HG02642 (cell line): ENCODE data around the gene PAX4.
A peak's percentile ranks its signal among the peaks of the same experiment; 100 is the strongest.

Source experiments
- ATAC-seq: cut with Tn5 transposase; IDR thresholded peaks from one replicate; pipeline ENCODE4 v1.9.1; 2021; ENCODE audit warnings: mild to moderate bottlenecking; ENCODE audit not compliant: unreplicated experiment, poor library complexity

Gene PAX4

GRCh38 chr7:127618042-127618441 lies at the start of gene PAX4:
PAX4 (minus strand) TSS chr7:127618142; CDS start chr7:127615928, 2,214 bp downstream.
- no peak for ATAC-seq

GRCh38 chr7:127667017-127667670 lies 49.2 kb upstream of the PAX4 start:
- peak; percentile 54 for ATAC-seq

DNA sequence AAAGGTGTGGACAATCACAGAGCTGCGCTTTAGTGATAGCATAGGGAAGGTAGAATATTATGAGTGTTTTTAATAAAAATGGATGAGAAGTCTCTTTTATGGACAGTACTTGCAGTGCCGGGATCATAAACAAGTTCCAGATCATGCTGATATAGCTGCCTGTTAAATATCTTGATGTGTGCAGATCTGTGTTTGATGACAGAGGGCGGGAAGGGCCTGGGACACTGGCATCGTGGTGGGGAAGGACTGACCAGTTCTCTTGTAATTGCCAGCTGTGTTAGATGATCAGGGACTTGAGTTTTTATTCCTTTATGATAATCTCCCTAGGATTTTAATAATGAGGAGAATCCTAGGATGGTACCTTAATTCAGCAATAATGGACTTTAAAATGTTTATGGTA lies 48.7 kb upstream of the PAX4 start:
- no peak for ATAC-seq

GRCh38 chr7:127665922-127666321 lies 48.0 kb upstream of the PAX4 start:
- ATAC-seq: no peak

DNA sequence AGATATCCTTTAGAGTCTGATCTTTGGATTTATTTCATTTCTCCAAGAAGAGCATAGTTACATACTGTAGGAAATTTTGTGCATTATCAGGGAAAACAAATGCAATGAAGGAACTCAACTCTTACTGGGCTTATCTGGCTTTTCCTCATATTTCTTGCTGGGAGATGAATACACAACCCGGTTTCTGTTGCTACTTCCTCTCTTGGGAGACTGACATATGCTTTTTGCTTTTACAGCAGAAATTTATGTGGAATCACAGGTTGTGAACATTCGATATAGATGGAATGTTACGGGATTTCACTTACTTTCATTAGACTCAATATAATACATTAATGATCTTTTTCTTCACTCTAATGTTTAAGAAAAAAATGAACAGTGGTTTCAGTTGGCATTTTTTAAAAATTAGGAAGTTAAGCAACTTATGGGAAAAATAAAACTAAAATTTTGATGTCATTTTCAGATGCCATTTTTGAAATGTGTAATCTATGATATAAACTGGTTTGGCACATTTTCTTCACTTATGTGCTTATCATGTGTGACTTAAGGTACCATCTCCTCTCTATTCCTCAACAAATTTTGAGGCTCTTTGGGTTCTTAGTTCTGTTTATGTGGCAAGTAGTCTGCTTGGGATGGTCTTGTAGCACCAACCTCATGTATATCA lies 41.2 kb upstream of the PAX4 start:
- ATAC-seq: no peak

DNA sequence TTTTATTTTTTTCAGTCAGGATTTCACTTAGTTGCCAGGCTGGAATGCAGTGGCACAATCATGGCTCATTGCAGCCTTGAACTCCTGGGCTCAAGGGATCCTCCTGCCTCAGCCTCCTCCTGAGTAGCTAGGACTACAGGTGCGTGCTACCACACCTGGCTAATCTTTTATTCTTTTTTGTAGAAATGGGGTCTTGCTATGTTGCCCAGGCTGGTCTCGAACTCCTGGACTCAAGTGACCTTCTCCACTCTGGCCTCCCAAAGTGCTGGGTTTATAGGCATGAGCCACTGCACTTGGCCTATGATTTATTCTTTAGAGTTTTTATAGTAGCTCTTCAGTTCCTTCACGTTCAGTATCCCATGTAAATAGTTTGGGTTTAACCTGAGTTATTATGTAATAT lies 39.6 kb upstream of the PAX4 start:
- ATAC-seq: no peak

- ATAC-seq: no peak
Measured at GRCh38 chr7:127655720-127656119, 37.8 kb upstream of the PAX4 start.

- ATAC-seq: no peak
Measured at GRCh38 chr7:127654404-127655394, 36.8 kb upstream of the PAX4 start.

DNA sequence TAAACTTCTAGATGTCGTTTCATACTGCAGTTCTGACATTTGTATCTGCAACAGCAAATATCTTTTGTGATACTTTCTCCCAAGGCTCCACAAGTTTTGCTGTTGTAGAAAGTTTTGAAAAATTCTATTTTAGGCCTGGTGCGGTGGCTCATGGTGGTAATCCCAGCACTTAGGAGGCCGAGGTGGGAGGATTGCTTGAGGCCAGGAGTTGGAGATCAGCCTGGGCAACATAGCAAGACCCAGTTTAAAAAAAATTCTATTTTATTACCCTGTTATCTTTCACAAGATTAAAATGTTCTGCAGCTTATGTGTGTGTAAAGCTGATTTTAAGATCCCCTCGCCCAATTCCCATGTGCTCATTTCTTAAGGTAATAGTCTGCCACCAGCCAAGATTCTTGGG lies 35.5 kb upstream of the PAX4 start:
- ATAC-seq: no peak

GRCh38 chr7:127652333-127653248 lies 34.6 kb upstream of the PAX4 start:
- peak; percentile 22 for ATAC-seq

- ATAC-seq: peak; percentile 96
Measured at GRCh38 chr7:127651556-127652332, 33.8 kb upstream of the PAX4 start, which contains the start of gene SND1. SND1 (plus strand) TSS chr7:127652194; CDS start chr7:127652374, 180 bp downstream.

GRCh38 chr7:127650847-127651555 lies 33.1 kb upstream of the PAX4 start:
- ATAC-seq: no peak

- no peak for ATAC-seq
Measured at GRCh38 chr7:127648986-127649385, 31.0 kb upstream of the PAX4 start.

DNA sequence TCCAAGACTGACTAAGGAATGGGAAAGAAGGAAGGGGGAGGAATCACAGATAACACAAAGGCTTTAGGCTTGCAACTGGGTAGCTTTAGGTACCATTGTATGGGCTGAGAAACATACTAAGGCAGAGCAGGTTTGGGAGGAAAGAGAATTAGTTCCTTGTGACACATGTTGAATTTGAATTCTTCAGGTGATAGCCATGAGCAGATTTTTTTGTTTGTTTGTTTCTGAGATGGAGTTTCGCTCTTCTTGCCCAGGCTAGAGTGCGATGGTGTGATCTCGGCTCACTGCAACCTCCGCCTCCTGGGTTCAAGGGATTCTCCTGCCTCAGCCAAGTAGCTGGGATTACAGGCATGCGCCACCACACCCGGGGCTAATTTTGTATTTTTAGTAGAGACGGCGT lies 29.7 kb upstream of the PAX4 start:
- no peak for ATAC-seq

GRCh38 chr7:127644484-127644883 lies 26.5 kb upstream of the PAX4 start:
- ATAC-seq: no peak

DNA sequence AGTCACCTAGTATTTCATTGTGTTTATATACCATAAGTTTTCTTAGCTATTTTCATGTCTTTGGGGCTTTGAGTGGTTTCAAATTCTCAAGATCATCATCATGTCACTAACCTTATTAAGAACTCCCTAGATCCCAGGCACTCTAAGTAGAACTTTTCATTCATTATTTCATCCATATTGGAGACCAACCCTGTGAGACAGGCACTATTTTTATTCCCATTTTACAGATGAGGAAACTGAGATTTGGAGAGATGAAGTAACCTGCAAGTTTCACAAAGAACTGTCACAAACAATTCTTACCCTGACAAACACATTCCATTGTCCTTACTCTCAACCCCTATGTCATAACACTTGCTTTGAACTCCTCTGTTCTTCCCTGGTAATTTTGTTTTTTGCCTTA lies 20.3 kb upstream of the PAX4 start:
- no peak for ATAC-seq

DNA sequence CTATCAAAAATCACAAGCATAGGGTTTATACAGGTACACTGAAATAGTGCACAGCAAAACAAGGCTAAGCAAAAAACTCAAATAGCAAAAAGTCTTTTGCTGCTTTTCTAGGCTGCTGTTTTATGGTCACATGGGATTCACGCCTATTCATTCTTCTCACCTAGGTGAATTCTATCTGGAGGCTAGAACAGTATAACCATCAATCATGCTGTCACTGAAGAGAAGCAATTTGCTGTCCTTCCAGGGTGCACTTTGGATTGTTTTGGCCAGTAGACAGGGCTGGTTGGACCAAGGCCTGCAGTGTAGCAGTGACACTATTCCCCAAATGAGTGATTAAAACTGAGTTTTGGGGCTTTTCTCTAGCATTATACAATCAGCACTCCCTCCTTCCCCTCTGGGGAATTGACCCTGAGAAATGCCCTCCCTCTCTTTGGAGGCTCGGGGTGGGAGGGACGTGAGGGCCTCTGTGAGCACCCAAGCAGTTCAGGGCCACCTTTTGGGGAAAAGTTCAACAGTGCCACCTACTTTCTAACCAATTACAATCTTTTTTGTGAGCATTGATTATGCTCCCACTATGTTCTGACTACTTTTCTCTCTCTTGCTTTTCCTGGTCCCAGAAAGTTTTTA lies 17.8 kb upstream of the PAX4 start:
- no peak for ATAC-seq

DNA sequence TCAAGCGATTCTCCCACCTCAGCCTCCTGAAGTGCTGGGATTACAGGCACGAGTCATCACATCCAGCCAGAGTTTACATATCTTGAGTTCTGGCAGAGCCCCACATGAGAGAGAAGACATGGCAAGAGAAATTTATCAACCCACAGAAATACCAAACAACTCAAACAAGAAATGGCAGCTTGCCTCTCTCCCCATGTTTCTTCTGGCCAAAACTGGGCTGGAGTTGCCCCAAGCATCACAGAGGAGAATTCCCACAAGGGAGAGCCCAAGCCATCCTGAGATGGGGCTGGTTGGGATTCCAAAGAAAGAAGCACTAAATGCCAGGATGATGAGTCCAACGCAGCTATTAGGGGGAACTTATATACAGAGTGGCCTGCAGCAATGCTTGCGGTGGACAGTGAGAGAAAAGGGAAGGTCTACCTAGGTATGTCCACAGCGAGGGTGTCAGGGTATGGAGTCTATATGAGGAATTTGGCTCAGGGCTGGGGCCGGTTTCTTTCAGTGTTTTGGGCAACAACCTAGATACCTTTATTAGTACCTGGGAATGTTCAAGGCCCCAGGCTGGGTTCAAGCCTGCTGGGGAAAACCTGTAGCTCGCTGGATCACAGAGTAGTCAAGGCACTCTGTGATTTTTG lies 14.5 kb upstream of the PAX4 start:
- ATAC-seq: no peak
